KBM-7 (cell line): Measurements from ENCODE around the gene FGF18.

ENCODE experiments used
- DNase-seq: peaks from one replicate; pipeline ENCODE4 v3.0.0-alpha.2; 2015
- in situ Hi-C: fragments of 300-500 bp; cut with MboI; formaldehyde crosslinking; loops from 2 replicates; pipeline ENCODE4 v1.14.3; 2020; ENCODE audit warnings: low sequenced_read_pairs, low pct_unique_long_range_greater_than_20kb, mixed read lengths

Gene FGF18

GRCh38 chr5:171420431-171421241 lies 1.2 kb downstream of the FGF18 start:
- in situ Hi-C loops: no loop called here
- no peak for DNase-seq

- no peak for DNase-seq
- in situ Hi-C loops: no loop called here
These were observed 2.1 kb downstream of the FGF18 start for GRCh38 chr5:171421331-171422262.

GRCh38 chr5:171422495-171422894 lies 3.0 kb downstream of the FGF18 start:
- DNase-seq: no peak
- in situ Hi-C loops: no loop called here

GRCh38 chr5:171422902-171423663 lies 3.6 kb downstream of the FGF18 start:
- DNase-seq: no peak
- in situ Hi-C loops: no loop called here

GRCh38 chr5:171424726-171425125 lies 5.3 kb downstream of the FGF18 start:
- in situ Hi-C loops: loop anchor here (25.0 kb wide), 1 partner anchor 638 kb away; no protein-coding TSS in a partner anchor

GRCh38 chr5:171425596-171426244 lies 6.3 kb downstream of the FGF18 start:
- DNase-seq: no peak
- in situ Hi-C loops: loop anchor here (25.0 kb wide), 1 partner anchor 637 kb away; no protein-coding TSS in a partner anchor

More at GRCh38 chr5:171424726-171425125, 5.3 kb downstream of the FGF18 start:
- DNase-seq: no peak

- in situ Hi-C loops: loop anchor here (25.0 kb wide), 1 partner anchor 636 kb away; no protein-coding TSS in a partner anchor
- DNase-seq: no peak
These were observed 6.8 kb downstream of the FGF18 start for GRCh38 chr5:171426266-171426665.

GRCh38 chr5:171426680-171427079 lies 7.2 kb downstream of the FGF18 start:
- no peak for DNase-seq
- in situ Hi-C loops: loop anchor here (25.0 kb wide), 1 partner anchor 636 kb away; no protein-coding TSS in a partner anchor

GRCh38 chr5:171427318-171428167 lies 8.1 kb downstream of the FGF18 start:
- in situ Hi-C loops: loop anchor here (25.0 kb wide), 1 partner anchor 635 kb away; no protein-coding TSS in a partner anchor
- DNase-seq: no peak

- in situ Hi-C loops: loop anchor here (25.0 kb wide), 1 partner anchor 634 kb away; no protein-coding TSS in a partner anchor
- DNase-seq: no peak
These were observed 8.8 kb downstream of the FGF18 start for GRCh38 chr5:171428168-171428696.

- in situ Hi-C loops: loop anchor here (25.0 kb wide), 1 partner anchor 633 kb away; no protein-coding TSS in a partner anchor
- no peak for DNase-seq
These were observed 9.5 kb downstream of the FGF18 start for GRCh38 chr5:171428809-171429542.

GRCh38 chr5:171429543-171429910 lies 10.1 kb downstream of the FGF18 start:
- in situ Hi-C loops: loop anchor here (25.0 kb wide), 1 partner anchor 633 kb away; no protein-coding TSS in a partner anchor

GRCh38 chr5:171431251-171431777 lies 11.9 kb downstream of the FGF18 start:
- in situ Hi-C loops: loop anchor here (25.0 kb wide), 1 partner anchor 631 kb away; no protein-coding TSS in a partner anchor
- DNase-seq: no peak

More at GRCh38 chr5:171429543-171429910, 10.1 kb downstream of the FGF18 start:
- DNase-seq: no peak

- in situ Hi-C loops: loop anchor here (25.0 kb wide), 1 partner anchor 630 kb away; no protein-coding TSS in a partner anchor
- no peak for DNase-seq
These were observed 12.6 kb downstream of the FGF18 start for GRCh38 chr5:171432076-171432475.

- DNase-seq: no peak
- in situ Hi-C loops: loop anchor here (25.0 kb wide), 1 partner anchor 630 kb away; no protein-coding TSS in a partner anchor
These were observed 13.3 kb downstream of the FGF18 start for GRCh38 chr5:171432583-171433351.
